NCI-H446 treated with DMSO at 0.1 percent for 48 hours (cell line): Measurements from ENCODE around the gene GIMD1.

Experiments
- DNase-seq: peaks from one replicate; lab custom pipeline; 2025; lab: John Stamatoyannopoulos, UW

GIMD1 gene

GRCh38 chr4:106315476-106315967 is 53.1 kb downstream of the GIMD1 start:
- no peak for DNase-seq

- no peak for DNase-seq
These were observed 53.6 kb downstream of the GIMD1 start for GRCh38 chr4:106314960-106315359.

- DNase-seq: no peak
These were observed 55.5 kb downstream of the GIMD1 start for GRCh38 chr4:106312997-106313522.

GRCh38 chr4:106312377-106312776 is 56.2 kb downstream of the GIMD1 start:
- no peak for DNase-seq
